RWPE1 (cell line): ENCODE results near the gene SP2.

ENCODE experiments used
- CTCF ChIA-PET: fragments of 350-600 bp; sonication (Branson Sonifier 250); formaldehyde crosslinking; extraction: SDS; loops from one replicate; lab custom pipeline; 2021; lab: Yijun Ruan, JAX
- POLR2A ChIA-PET: fragments of 400-600 bp; formaldehyde crosslinking; extraction: SDS; loops from one replicate; lab custom pipeline; 2020; ENCODE audit warnings: antibody characterized with exemption; ENCODE audit not compliant: low non-redundant PET; lab: Yijun Ruan, JAX
- DNase-seq: peaks from one replicate; pipeline ENCODE4 v3.0.0; 2012; ENCODE audit warnings: low spot score
- H3K27ac ChIP-seq: fragments of 450-650 bp; 2 replicates; pipeline ENCODE4 v1.5.1; 2017
- TF ChIP-seq, protein P1 (sequence below): fragments of 450-650 bp; conservative IDR thresholded peaks from 2 replicates; pipeline ENCODE4 v1.5.1; 2017; ENCODE audit warnings: low read depth, mild to moderate bottlenecking

SP2 gene

DNA sequence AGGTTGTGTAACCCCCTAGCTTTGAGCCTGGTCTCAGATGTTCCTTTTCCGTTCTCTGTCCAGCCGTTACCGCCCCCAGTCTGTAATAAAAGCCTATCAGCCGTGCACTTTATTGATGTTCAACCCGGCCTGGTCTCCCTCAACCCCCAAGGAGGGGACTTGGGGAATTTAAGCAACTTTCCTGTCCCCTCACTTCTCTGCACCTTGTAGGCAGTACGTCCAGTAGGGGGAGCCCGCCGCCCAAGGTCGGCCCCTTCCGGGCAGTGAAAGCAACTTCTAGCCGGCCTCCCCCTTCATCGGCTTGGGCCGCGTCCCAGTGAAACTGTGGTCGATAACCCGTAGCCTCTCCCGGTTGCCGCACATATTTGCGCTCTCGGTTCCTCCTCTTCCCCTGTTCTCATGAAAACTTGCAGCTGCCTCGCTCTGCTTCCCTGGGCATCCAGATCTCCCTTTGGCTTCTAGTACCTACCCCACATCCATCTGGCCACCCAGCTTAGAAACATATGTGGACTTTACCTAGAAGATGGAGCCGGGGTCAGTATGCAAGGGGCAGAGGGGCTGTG, 53.2 kb downstream of the SP2 start:
- TF ChIP-seq, protein P1, sequence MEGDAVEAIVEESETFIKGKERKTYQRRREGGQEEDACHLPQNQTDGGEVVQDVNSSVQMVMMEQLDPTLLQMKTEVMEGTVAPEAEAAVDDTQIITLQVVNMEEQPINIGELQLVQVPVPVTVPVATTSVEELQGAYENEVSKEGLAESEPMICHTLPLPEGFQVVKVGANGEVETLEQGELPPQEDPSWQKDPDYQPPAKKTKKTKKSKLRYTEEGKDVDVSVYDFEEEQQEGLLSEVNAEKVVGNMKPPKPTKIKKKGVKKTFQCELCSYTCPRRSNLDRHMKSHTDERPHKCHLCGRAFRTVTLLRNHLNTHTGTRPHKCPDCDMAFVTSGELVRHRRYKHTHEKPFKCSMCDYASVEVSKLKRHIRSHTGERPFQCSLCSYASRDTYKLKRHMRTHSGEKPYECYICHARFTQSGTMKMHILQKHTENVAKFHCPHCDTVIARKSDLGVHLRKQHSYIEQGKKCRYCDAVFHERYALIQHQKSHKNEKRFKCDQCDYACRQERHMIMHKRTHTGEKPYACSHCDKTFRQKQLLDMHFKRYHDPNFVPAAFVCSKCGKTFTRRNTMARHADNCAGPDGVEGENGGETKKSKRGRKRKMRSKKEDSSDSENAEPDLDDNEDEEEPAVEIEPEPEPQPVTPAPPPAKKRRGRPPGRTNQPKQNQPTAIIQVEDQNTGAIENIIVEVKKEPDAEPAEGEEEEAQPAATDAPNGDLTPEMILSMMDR = peak; percentile 96
- peak; percentile 69 for DNase-seq
- ChIA-PET CTCF (interaction anchor here (0.6 to 2.5 kb wide), 21 partner anchors 8 to 387 kb away, joined by 3 to 17 read pairs (median 4); partner anchors contain the start of genes CDK5RAP3, PRR15L and SCRN2), POLR2A (interaction anchor here (1.0 kb wide), 1 partner anchor 8 kb away, joined by 3 read pairs; no protein-coding TSS in a partner anchor)
- peak overlapping the region; percentile 74 for H3K27ac ChIP-seq

DNA sequence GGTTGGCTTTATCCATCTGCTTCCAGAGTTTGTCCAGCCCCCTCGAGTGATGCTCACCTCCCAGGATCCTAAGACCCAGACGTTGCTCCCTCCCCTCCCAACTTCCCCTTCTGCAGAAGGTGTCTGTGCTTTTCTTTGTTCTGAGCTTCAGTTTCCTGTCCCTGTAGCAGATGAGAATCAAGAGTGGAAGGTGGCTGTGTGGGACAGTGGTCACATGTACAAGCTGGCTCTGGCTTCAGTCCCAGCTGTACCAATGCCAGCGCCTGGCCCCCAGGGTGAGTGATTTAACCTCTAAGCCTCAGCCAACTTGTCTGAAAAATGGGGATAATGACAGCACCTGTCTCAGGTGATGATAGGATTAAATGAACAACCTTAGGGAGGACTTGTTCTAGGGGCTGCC, 53.9 kb downstream of the SP2 start:
- POLR2A ChIA-PET = interaction anchor here (0.5 to 1.1 kb wide), 2 partner anchors 8 to 923 kb away, joined by 3 to 4 read pairs; partner anchors contain the start of gene PNPO
- CTCF ChIA-PET = interaction anchor here (0.6 to 2.5 kb wide), 14 partner anchors 8 to 74 kb away, joined by 3 to 17 read pairs (median 5); partner anchors contain the start of genes CDK5RAP3 and PRR15L
- TF ChIP-seq, protein P1 = no peak
- no peak for DNase-seq
- H3K27ac ChIP-seq = peak overlapping the region; percentile 74

DNA sequence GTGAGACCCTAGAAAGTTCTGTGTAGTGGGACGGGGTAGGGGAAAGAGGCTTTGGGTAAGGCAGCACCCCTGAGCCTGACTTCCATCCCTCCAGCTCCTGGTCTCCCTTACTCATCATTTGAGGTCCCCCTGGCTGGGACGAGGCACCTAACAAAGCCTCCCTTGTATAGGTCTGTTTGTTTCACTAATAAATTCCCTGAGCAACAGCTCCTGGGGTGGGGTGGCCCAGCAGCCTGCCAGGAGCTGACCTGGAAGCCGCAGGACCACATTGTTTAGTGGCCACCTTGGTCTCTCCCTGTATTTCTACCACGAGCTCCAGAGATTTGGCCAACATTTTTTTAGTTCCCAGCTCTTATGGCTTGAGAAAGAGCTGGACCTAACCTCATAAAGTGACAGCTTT, 54.4 kb downstream of the SP2 start:
- ChIA-PET CTCF (interaction anchor here (0.7 to 2.5 kb wide), 4 partner anchors 20 to 73 kb away, joined by 4 to 17 read pairs (median 8); partner anchors contain the start of gene CDK5RAP3), POLR2A (interaction anchor here (0.5 to 1.1 kb wide), 2 partner anchors 9 to 922 kb away, joined by 3 to 4 read pairs; partner anchors contain the start of gene PNPO)
- H3K27ac ChIP-seq = peak overlapping the region; percentile 74
- no peak for DNase-seq
- TF ChIP-seq, protein P1 = no peak

DNA sequence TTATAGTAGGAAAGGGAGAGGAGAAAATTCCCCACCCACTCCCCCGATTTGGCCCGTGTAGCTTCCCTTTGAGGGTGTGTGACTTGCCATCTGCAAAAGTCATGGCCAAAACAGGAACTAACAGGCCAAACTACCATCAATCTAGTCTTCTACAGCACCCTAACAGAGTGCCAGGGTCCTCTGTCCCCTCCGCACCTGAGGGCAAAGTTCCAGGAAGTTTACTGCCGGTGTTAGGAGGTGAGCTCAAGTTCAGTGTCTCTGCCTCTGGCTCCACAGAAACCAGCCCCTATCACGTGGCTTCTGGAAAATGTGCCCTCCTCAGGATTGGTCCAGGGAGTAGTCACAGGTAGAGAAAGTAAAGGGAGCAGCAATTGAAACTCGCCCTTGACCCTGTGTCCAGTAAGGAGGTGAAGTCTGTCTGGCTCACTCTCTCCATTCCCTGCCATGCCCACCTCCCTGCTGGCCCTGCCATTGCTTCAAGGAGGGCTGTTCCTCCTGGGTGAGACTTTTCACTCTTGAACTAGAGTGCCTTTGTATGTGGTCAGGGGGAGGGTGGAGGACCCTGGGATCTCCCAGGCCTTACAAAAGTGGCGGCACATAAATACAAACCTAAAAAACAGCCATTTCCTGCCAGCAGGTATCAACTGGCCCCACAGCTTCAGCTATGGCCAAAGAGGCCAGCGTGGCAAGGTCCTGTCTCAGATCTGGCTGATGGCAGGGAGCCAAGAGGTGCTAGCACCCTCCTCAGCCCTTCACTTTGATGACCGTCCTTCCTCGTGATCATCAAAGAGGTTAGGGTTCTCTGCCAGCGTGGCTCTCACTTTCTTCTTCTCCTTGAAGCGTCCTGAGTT, 56.4 kb downstream of the SP2 start:
- no peak for DNase-seq
- TF ChIP-seq, protein P1 = no peak
- ChIA-PET CTCF (interaction anchor here (0.7 to 0.9 kb wide), 2 partner anchors 10 to 474 kb away, joined by 3 read pairs; no protein-coding TSS in a partner anchor), POLR2A (interaction anchor here (0.6 kb wide), 1 partner anchor 181 kb away, joined by 15 read pairs; no protein-coding TSS in a partner anchor)
- peak overlapping the region; percentile 24 for H3K27ac ChIP-seq

DNA sequence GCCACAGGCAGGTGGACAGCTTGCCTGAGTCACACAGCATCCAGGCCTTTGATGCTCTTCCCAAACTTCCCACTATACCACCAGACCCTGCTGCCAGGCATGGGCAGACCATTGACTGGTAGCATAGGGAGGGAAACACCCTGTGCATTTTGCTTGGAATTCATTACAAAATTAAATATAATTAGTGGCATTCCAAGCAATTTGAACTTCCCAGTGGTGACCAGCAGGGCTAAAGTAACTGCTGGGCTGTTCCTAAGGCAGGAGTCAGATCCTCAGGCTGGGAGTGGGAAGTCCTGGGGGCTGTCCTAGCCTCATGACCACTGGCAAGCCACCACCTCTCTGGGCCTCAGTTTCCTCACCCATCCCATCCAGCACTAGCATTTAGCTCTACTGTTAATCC, 57.9 kb downstream of the SP2 start:
- ChIA-PET CTCF (no interaction called here), POLR2A (no interaction called here)
- peak overlapping the region; percentile 38 for H3K27ac ChIP-seq
- TF ChIP-seq, protein P1 = no peak
- DNase-seq = no peak
